NAMALWA (cell line): ENCODE results near the gene KLF7.

Experiments used
- DNase-seq: peaks from one replicate; pipeline ENCODE4 v3.0.0-alpha.2; 2015; ENCODE audit warnings: low spot score

The KLF7 gene

GRCh38 chr2:207123776-207124391 lies 41.9 kb downstream of the KLF7 start:
- no peak for DNase-seq

- DNase-seq: no peak
Measured at GRCh38 chr2:207123335-207123744, 42.4 kb downstream of the KLF7 start.

- no peak for DNase-seq
Measured at GRCh38 chr2:207122651-207123334, 43.0 kb downstream of the KLF7 start.

- DNase-seq: no peak
Measured at GRCh38 chr2:207121784-207122183, 44.0 kb downstream of the KLF7 start.

GRCh38 chr2:207119048-207119447 lies 46.7 kb downstream of the KLF7 start:
- DNase-seq: no peak

- no peak for DNase-seq
Measured at GRCh38 chr2:207117668-207118067, 48.1 kb downstream of the KLF7 start.

GRCh38 chr2:207115715-207116364 lies 49.9 kb downstream of the KLF7 start:
- no peak for DNase-seq

- no peak for DNase-seq
Measured at GRCh38 chr2:207113414-207113813, 52.3 kb downstream of the KLF7 start.

- no peak for DNase-seq
Measured at GRCh38 chr2:207112785-207113184, 53.0 kb downstream of the KLF7 start.

- DNase-seq: no peak
Measured at GRCh38 chr2:207112383-207112782, 53.4 kb downstream of the KLF7 start.

GRCh38 chr2:207111757-207112156 lies 54.0 kb downstream of the KLF7 start:
- DNase-seq: no peak

GRCh38 chr2:207110715-207111114 lies 55.0 kb downstream of the KLF7 start:
- no peak for DNase-seq

GRCh38 chr2:207110310-207110709 lies 55.4 kb downstream of the KLF7 start:
- DNase-seq: no peak

GRCh38 chr2:207109768-207110167 lies 56.0 kb downstream of the KLF7 start:
- DNase-seq: no peak

GRCh38 chr2:207108440-207108839 lies 57.3 kb downstream of the KLF7 start:
- DNase-seq: no peak

- no peak for DNase-seq
Measured at GRCh38 chr2:207107551-207107950, 58.2 kb downstream of the KLF7 start.

- DNase-seq: no peak
Measured at GRCh38 chr2:207107131-207107530, 58.6 kb downstream of the KLF7 start.

GRCh38 chr2:207103132-207103531 lies 62.6 kb downstream of the KLF7 start:
- DNase-seq: no peak

- DNase-seq: no peak
Measured at GRCh38 chr2:207101984-207102383, 63.8 kb downstream of the KLF7 start.

GRCh38 chr2:207097278-207097677 lies 68.5 kb downstream of the KLF7 start:
- DNase-seq: no peak

GRCh38 chr2:207095963-207096362 lies 69.8 kb downstream of the KLF7 start:
- no peak for DNase-seq

- no peak for DNase-seq
Measured at GRCh38 chr2:207093234-207093633, 72.5 kb downstream of the KLF7 start.

- DNase-seq: no peak
Measured at GRCh38 chr2:207092818-207093217, 72.9 kb downstream of the KLF7 start.
